OCI-LY7 (cell line): ENCODE results near the gene CORO6.

Experiments
- CTCF ChIP-seq: fragments of 200-600 bp; sonication (generic); conservative IDR thresholded peaks from 2 replicates; pipeline ENCODE4 v1.5.1; 2014; ENCODE audit warnings: mild to moderate bottlenecking, antibody characterized with exemption, low read length, moderate library complexity, mixed read lengths
- EZH2phosphoT487 ChIP-seq: fragments of 200-600 bp; sonication (generic); IDR thresholded peaks from 2 replicates; pipeline ENCODE4 v1.6.1; 2018; ENCODE audit warnings: low read depth, borderline replicate concordance, mild to moderate bottlenecking, mixed run types, antibody characterized with exemption, low read length, moderate library complexity, mixed read lengths

GRCh38 chr17:29579866-29580771 is 42.6 kb downstream of the CORO6 start:
- TF ChIP-seq CTCF (peak; percentile 88), EZH2phosphoT487 (no peak)
